Measurements from ENCODE around the gene SLC25A47. TPM values are rescaled to one million over a fixed set of nuclear protein-coding genes. Genes with fewer than 3 reads are reported as not detected.

The SLC25A47 gene
- polyA plus RNA-seq, 3 donors, result not detected

DNA sequence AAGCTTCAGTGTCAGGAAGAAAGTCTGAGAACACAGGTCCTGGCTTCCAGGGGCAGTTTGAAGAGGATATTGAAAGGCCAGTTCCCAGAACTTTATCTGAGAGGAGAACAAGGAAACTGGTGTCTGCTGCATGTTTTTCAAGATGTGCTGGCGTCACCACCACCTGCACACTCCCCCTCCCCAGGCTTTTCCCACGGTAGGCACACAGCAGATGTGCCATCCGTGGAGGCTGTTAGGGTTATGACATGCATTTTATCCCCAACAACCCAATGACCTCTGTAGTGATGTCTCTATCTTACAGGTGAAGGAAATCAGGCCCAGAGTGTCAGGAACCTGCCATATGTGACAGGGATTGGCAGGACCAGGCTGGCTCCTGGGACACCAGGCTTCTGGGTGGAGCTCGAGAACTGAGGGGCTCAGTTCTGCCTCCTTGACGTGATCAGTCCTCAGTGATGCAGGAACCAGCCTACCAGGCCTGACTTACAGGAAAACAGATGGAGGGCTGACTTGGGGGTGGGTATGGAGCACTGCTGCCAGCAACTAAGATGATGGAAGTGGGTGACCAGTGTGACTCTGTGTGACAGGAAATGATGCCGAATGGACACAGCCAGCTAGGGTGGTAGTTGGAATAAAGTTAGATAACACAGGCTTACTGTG is 16.8 kb downstream of the SLC25A47 start:
- peak overlapping the region; percentile 96 to 100 (median 99) for H3K27ac Mint-ChIP-seq
- DNase-seq, result no peak
- H3K9ac ChIP-seq (ENCODE audit: insufficient read depth, low read length, poor library complexity, severe bottlenecking), result no peak overlapping the region

DNA sequence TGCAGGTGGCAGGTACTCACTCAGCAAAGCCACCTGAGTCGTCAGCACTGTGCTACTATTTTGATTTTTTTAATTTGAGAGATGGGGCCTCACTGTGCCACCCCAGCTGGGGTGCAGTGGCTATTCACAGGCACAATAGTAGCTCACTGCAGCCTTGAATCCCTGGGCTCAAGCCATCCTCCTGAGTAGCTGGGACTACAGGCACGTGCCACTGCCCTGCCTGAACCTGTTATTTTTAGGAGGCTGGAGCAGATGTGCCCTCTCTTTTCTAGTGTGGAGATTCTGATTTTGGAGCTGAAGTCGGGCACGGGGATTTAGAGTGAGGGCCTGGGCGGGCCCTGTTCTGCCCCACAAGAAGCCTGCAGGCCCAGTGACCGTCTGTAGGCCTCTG is 17.3 kb downstream of the SLC25A47 start:
- Mint-ChIP-seq H3K27ac (peak overlapping the region; percentile 96 to 100 (median 99)), H3K36me3 (peaks cover 74 to 87% of the 10 kb centered on the region in 2 donors), H3K9me3 (peaks cover 0 to 2% (median 0%) of the 10 kb centered on the region in 7 donors), H3K4me3 (peak overlapping the region in 1 of 2 donors; percentile 57), H3K4me1 (peaks cover 38% of the 10 kb centered on the region), H3K27me3 (ENCODE audit: low read depth in 3 of 3) (peaks cover 0 to 4% (median 1%) of the 10 kb centered on the region in 3 donors)
- Histone ChIP-seq H3K27me3 (ENCODE audit: control insufficient read depth in 2 of 2, insufficient read depth in 2 of 2, low read length in 2 of 2) (no peaks in the 10 kb centered on the region), H3K36me3 (replicated peaks in 1 of 2; ENCODE audit: control insufficient read depth in 1 of 2, insufficient read depth in 2 of 2, low read length in 2 of 2) (peaks cover 57 to 72% of the 10 kb centered on the region in 2 donors), H3K9ac (ENCODE audit: insufficient read depth, low read length, poor library complexity, severe bottlenecking) (peak overlapping the region; percentile 51), H3K4me3 (replicated peaks in 1 of 3; ENCODE audit: low read depth in 2 of 3, low read length in 3 of 3) (peak overlapping the region in 1 of 3 experiments; percentile 46), H3K79me2 (ENCODE audit: insufficient read depth, low read length) (peaks cover 6% of the 10 kb centered on the region), H3K27ac (ENCODE audit: low read depth in 1 of 2, low read length in 2 of 2) (peak overlapping the region; percentile 91 to 96), H3K4me2 (replicated peaks; ENCODE audit: extremely low read depth, low read length, poor library complexity, severe bottlenecking) (peak overlapping the region; percentile 63), H2AFZ (ENCODE audit: insufficient read depth, low read depth, low read length, poor library complexity, severe bottlenecking) (no peak overlapping the region), H4K20me1 (ENCODE audit: insufficient read depth, low read length) (no peaks in the 10 kb centered on the region), H3K4me1 (ENCODE audit: control insufficient read depth in 1 of 2, insufficient read depth in 2 of 2, low read length in 2 of 2) (peaks cover 37 to 41% of the 10 kb centered on the region in 2 donors), H3K9me3 (replicated peaks in 1 of 2; ENCODE audit: control insufficient read depth in 1 of 2, insufficient read depth in 1 of 2, low read length in 2 of 2) (no peaks in the 10 kb centered on the region)
- WGBS (ENCODE audit: insufficient coverage), result 91% methylated on average over 4 of the region's 6 CpGs
- no peak for DNase-seq
- TF ChIP-seq, protein P1, sequence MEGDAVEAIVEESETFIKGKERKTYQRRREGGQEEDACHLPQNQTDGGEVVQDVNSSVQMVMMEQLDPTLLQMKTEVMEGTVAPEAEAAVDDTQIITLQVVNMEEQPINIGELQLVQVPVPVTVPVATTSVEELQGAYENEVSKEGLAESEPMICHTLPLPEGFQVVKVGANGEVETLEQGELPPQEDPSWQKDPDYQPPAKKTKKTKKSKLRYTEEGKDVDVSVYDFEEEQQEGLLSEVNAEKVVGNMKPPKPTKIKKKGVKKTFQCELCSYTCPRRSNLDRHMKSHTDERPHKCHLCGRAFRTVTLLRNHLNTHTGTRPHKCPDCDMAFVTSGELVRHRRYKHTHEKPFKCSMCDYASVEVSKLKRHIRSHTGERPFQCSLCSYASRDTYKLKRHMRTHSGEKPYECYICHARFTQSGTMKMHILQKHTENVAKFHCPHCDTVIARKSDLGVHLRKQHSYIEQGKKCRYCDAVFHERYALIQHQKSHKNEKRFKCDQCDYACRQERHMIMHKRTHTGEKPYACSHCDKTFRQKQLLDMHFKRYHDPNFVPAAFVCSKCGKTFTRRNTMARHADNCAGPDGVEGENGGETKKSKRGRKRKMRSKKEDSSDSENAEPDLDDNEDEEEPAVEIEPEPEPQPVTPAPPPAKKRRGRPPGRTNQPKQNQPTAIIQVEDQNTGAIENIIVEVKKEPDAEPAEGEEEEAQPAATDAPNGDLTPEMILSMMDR (IDR thresholded peaks at IDR 0.05), result no peak
- intact Hi-C loops (cut with micrococcal nuclease), result loop anchor here (5.0 kb wide), 2 partner anchors 33 to 37 kb away; partner anchors contain the start of genes SLC25A29 (in 1 of the 2) and WDR25 (in 1 of the 2)

More for the DNA sequence above, 16.8 kb downstream of the SLC25A47 start:
- intact Hi-C loops (cut with micrococcal nuclease), result loop anchor here (5.0 kb wide), 2 partner anchors 33 to 37 kb away; partner anchors contain the start of genes SLC25A29 (in 1 of the 2) and WDR25 (in 1 of the 2)
- Histone ChIP-seq H4K20me1 (ENCODE audit: insufficient read depth, low read length) (peaks cover 1% of the 10 kb centered on the region), H3K4me2 (replicated peaks; ENCODE audit: extremely low read depth, low read length, poor library complexity, severe bottlenecking) (no peak overlapping the region), H3K36me3 (replicated peaks in 1 of 2; ENCODE audit: control insufficient read depth in 1 of 2, insufficient read depth in 2 of 2, low read length in 2 of 2) (peaks cover 61 to 77% of the 10 kb centered on the region in 2 donors), H3K4me3 (replicated peaks in 1 of 3; ENCODE audit: low read depth in 2 of 3, low read length in 3 of 3) (no peak overlapping the region), H3K79me2 (ENCODE audit: insufficient read depth, low read length) (peaks cover 6% of the 10 kb centered on the region), H3K9me3 (replicated peaks in 1 of 2; ENCODE audit: control insufficient read depth in 1 of 2, insufficient read depth in 1 of 2, low read length in 2 of 2) (no peaks in the 10 kb centered on the region), H3K4me1 (ENCODE audit: control insufficient read depth in 1 of 2, insufficient read depth in 2 of 2, low read length in 2 of 2) (peaks cover 37 to 41% of the 10 kb centered on the region in 2 donors), H2AFZ (ENCODE audit: insufficient read depth, low read depth, low read length, poor library complexity, severe bottlenecking) (no peak overlapping the region), H3K27ac (ENCODE audit: low read depth in 1 of 2, low read length in 2 of 2) (peak overlapping the region; percentile 91 to 96), H3K27me3 (ENCODE audit: control insufficient read depth in 2 of 2, insufficient read depth in 2 of 2, low read length in 2 of 2) (no peaks in the 10 kb centered on the region)
- H3K4me3 Mint-ChIP-seq, result peak overlapping the region; percentile 16 to 57
- peaks cover 77 to 93% of the 10 kb centered on the region in 2 donors for H3K36me3 Mint-ChIP-seq
- 75% methylated on average over 3 of the region's 6 CpGs for WGBS (ENCODE audit: insufficient coverage)
- H3K4me1 Mint-ChIP-seq, result peaks cover 38% of the 10 kb centered on the region
- H3K27me3 Mint-ChIP-seq (ENCODE audit: low read depth in 3 of 3), result peaks cover 0 to 4% (median 1%) of the 10 kb centered on the region in 3 donors
- TF ChIP-seq, protein P1 (IDR thresholded peaks at IDR 0.05), result no peak
- peaks cover 0 to 2% (median 0%) of the 10 kb centered on the region in 7 donors for H3K9me3 Mint-ChIP-seq
